Measurements from ENCODE around the gene FCHSD2. TPM values are rescaled to one million over a fixed set of nuclear protein-coding genes. Genes with fewer than 3 reads are reported as not detected.

The FCHSD2 gene
- total and polyA plus RNA-seq, 9 of the 15 experiments (the other 6 are each of a cell fraction or from before 2014, with no cell fraction given): 1.8 to 14.7 (median 6.4) TPM

DNA sequence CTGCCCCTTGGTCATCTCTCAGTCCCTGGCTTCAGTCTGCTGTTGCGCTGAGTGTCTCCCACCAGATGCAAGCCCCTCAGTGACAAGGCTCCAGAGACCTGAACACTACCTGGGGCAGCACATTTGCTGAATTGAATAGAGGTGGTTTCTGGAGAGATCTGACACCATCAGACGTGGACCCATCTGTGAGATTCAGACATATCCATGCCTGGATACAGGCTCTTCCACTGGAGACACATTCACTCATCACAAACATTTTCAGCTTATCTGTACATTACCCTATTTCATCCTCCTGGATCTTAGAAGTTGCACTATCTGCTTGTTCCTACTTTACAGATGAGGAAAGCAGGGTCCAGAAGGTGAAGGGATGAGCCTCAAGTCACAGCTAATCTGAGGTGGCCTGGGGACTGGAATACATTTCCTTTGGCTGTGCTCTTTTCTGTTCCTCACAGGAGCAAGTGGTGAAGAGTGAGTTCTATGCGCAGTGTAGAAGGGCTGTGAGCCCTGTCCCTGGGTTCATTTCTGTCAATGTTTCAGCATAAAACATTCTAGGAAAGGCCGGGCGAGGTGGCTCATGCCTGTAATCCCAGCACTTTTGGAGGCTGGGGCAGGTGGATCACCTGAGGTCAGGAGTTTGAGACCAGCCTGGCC is 308.9 kb downstream of the FCHSD2 start:
- FAIRE-seq (no peak), DNase-seq (ENCODE audit: extremely low read depth in 1 of 4, low spot score in 3 of 4) (no peak), ATAC-seq (no peak)
- Histone ChIP-seq H2AFZ (ENCODE audit: low read depth, low read length) (no peak overlapping the region), H3K4me1 (replicated peaks in 1 of 2; ENCODE audit: control insufficient read depth in 2 of 2, insufficient read depth in 2 of 2, low read length in 2 of 2) (peaks cover 0 to 10% of the 10 kb centered on the region in 2 experiments; a peak in 4 of 5 replicates), H3K27ac (ENCODE audit: extremely low read depth, low read depth, low read length) (no peak overlapping the region), H3K4me2 (ENCODE audit: insufficient read depth, low read length) (no peak overlapping the region), H3K9ac (ENCODE audit: insufficient read depth in 1 of 2, low read depth in 2 of 2, low read length in 2 of 2) (no peak overlapping the region), H4K20me1 (replicated peaks; ENCODE audit: control insufficient read depth, insufficient read depth, low read length) (0 out of 2 replicates have a peak, but pooled peaks cover 3% of the 10 kb centered on the region), H3K9me3 (replicated peaks; ENCODE audit: control insufficient read depth, insufficient read depth, low read depth, low read length) (no peaks in the 10 kb centered on the region), H3K79me2 (ENCODE audit: control insufficient read depth, insufficient read depth, low read length) (no peaks in the 10 kb centered on the region), H3K4me3 (no peak overlapping the region), H3K36me3 (ENCODE audit: control insufficient read depth, insufficient read depth, low read length) (peaks cover 8% of the 10 kb centered on the region; the same call in 1 of the 3 replicates), H3K9me1 (ENCODE audit: control insufficient read depth, insufficient read depth, low read length) (no peaks in the 10 kb centered on the region), H3K27me3 (ENCODE audit: control insufficient read depth in 2 of 2, insufficient read depth in 2 of 2, low read length in 2 of 2) (no peaks in the 10 kb centered on the region)
- no peak for TF ChIP-seq ZNF644 (tag; IDR thresholded peaks at IDR 0.05; ENCODE audit: low read depth)
- in situ Hi-C loops (cut with MboI): loop anchor here (5.0 kb wide), 1 partner anchor 344 kb away; no protein-coding TSS in a partner anchor
- ChIA-PET CTCF (ENCODE audit: low intra/inter-chr PET ratio) (interaction anchor here (3.5 kb wide), 1 partner anchor 345 kb away, joined by 47 read pairs; no protein-coding TSS in a partner anchor), POLR2A (interaction anchor here (0.6 to 1.2 kb wide), 5 partner anchors 9 to 560 kb away, joined by 3 to 5 read pairs (median 3); partner anchors contain the start of gene FCHSD2)
- BruUV-seq (replicated peaks): no TSS peak
- 77% methylated on average over 5 of the region's 5 CpGs for WGBS (ENCODE audit: insufficient coverage, low coverage, missing lambda C conversion rate)
- intact Hi-C loops (cut with micrococcal nuclease): loop anchor here (5.0 to 10.0 kb wide), 3 partner anchors 248 to 499 kb away; no protein-coding TSS in a partner anchor

DNA sequence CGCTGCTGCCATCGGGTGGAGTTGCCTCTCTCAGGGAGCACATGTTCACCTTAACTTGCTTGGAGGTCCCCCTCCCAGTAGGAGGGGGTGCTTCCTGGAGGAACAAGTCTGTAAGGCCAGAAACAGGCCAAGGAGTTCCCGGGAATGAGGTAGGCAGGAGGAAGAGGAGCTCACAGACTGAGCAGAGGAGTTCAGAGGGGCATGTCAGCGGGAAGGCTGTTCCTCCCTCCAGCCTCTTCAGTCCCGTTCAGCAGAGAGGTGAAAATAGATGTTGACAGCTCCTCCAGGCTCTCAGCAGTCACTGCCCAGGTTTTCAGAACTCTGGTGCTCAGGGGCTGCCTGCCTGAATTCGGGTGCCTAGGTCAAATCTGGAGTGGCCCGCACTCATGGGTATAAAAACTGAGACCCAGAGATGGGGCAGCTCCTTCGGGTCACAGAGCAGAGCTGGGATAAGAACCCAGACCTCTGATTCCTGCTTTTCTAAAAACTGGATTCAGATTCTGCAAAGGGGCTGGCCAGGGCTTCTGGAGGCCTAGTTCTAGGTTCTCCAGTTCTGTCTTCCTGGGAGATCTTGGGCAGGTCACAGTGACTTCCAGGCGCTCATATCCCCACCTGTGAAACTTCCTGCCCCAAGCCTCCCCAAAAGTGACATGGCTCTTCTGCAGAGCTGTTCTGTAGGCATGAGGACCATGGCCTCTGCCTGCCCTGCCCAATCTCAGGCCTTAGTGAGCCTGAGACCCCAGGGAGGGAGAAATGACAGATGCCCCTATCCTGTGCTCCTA is 309.6 kb downstream of the FCHSD2 start:
- no TSS peak for BruUV-seq (replicated peaks)
- H3K27ac ChIP-seq (ENCODE audit: extremely low read depth, low read depth, low read length): no peak overlapping the region
- no peaks in the 10 kb centered on the region for H3K79me2 ChIP-seq (ENCODE audit: control insufficient read depth, insufficient read depth, low read length)
- 54% methylated on average over 9 of the region's 9 CpGs for WGBS (ENCODE audit: insufficient coverage, low coverage, missing lambda C conversion rate)
- no peak overlapping the region for H3K4me3 ChIP-seq
- intact Hi-C loops (cut with micrococcal nuclease) (loop anchor here (5.0 to 10.0 kb wide), 3 partner anchors 248 to 500 kb away; no protein-coding TSS in a partner anchor), in situ Hi-C loops (cut with MboI) (loop anchor here (5.0 kb wide), 1 partner anchor 345 kb away; no protein-coding TSS in a partner anchor)
- peaks cover 0 to 12% of the 10 kb centered on the region in 2 experiments; a peak in 4 of 5 replicates for H3K4me1 ChIP-seq (replicated peaks in 1 of 2; ENCODE audit: control insufficient read depth in 2 of 2, insufficient read depth in 2 of 2, low read length in 2 of 2)
- no peaks in the 10 kb centered on the region for H3K9me1 ChIP-seq (ENCODE audit: control insufficient read depth, insufficient read depth, low read length)
- no peaks in the 10 kb centered on the region for H3K9me3 ChIP-seq (replicated peaks; ENCODE audit: control insufficient read depth, insufficient read depth, low read depth, low read length)
- no peak overlapping the region for H3K9ac ChIP-seq (ENCODE audit: insufficient read depth in 1 of 2, low read depth in 2 of 2, low read length in 2 of 2)
- 0 out of 2 replicates have a peak, but pooled peaks cover 3% of the 10 kb centered on the region for H4K20me1 ChIP-seq (replicated peaks; ENCODE audit: control insufficient read depth, insufficient read depth, low read length)
- POLR2A ChIA-PET: interaction anchor here (0.6 to 1.6 kb wide), 6 partner anchors 8 to 561 kb away, joined by 3 to 4 read pairs (median 3); no protein-coding TSS in a partner anchor
- no peak for ATAC-seq
- no peak for FAIRE-seq
- no peaks in the 10 kb centered on the region for H3K27me3 ChIP-seq (ENCODE audit: control insufficient read depth in 2 of 2, insufficient read depth in 2 of 2, low read length in 2 of 2)
- CTCF ChIA-PET (ENCODE audit: low intra/inter-chr PET ratio): interaction anchor here (1.4 to 3.5 kb wide), 4 partner anchors 345 to 457 kb away, joined by 8 to 47 read pairs (median 9); no protein-coding TSS in a partner anchor
- H3K36me3 ChIP-seq (ENCODE audit: control insufficient read depth, insufficient read depth, low read length): 0 out of 3 replicates have a peak, but pooled peaks cover 2% of the 10 kb centered on the region
- H3K4me2 ChIP-seq (ENCODE audit: insufficient read depth, low read length): no peak overlapping the region
- no peak overlapping the region for H2AFZ ChIP-seq (ENCODE audit: low read depth, low read length)
- no peak for DNase-seq (ENCODE audit: extremely low read depth in 1 of 4, low spot score in 3 of 4)
- TF ChIP-seq TARDBP (IDR thresholded peaks at IDR 0.05) (no peak), KLF10 (CRISPR knock-in tag; IDR thresholded peaks at IDR 0.05) (no peak), NFIX (CRISPR knock-in tag; IDR thresholded peaks at IDR 0.05; ENCODE audit: low read depth) (no peak), ZC3H11A (IDR thresholded peaks at IDR 0.05; ENCODE audit: low read depth, low read length) (no peak), SP1 (CRISPR knock-in tag; IDR thresholded peaks at IDR 0.05) (no peak), XRCC5 (IDR thresholded peaks at IDR 0.05; ENCODE audit: low read depth, low read length) (no peak)
- TF ChIP-seq, protein P1, sequence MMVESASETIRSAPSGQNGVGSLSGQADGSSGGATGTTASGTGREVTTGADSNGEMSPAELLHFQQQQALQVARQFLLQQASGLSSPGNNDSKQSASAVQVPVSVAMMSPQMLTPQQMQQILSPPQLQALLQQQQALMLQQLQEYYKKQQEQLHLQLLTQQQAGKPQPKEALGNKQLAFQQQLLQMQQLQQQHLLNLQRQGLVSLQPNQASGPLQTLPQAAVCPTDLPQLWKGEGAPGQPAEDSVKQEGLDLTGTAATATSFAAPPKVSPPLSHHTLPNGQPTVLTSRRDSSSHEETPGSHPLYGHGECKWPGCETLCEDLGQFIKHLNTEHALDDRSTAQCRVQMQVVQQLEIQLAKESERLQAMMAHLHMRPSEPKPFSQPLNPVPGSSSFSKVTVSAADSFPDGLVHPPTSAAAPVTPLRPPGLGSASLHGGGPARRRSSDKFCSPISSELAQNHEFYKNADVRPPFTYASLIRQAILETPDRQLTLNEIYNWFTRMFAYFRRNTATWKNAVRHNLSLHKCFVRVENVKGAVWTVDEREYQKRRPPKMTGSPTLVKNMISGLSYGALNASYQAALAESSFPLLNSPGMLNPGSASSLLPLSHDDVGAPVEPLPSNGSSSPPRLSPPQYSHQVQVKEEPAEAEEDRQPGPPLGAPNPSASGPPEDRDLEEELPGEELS (CRISPR knock-in tag; IDR thresholded peaks at IDR 0.05; ENCODE audit: borderline replicate concordance): no peak
- TF ChIP-seq, protein P2, sequence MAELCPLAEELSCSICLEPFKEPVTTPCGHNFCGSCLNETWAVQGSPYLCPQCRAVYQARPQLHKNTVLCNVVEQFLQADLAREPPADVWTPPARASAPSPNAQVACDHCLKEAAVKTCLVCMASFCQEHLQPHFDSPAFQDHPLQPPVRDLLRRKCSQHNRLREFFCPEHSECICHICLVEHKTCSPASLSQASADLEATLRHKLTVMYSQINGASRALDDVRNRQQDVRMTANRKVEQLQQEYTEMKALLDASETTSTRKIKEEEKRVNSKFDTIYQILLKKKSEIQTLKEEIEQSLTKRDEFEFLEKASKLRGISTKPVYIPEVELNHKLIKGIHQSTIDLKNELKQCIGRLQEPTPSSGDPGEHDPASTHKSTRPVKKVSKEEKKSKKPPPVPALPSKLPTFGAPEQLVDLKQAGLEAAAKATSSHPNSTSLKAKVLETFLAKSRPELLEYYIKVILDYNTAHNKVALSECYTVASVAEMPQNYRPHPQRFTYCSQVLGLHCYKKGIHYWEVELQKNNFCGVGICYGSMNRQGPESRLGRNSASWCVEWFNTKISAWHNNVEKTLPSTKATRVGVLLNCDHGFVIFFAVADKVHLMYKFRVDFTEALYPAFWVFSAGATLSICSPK (IDR thresholded peaks at IDR 0.05; ENCODE audit: borderline replicate concordance): no peak

Data from K562 (cell line).